M059J (cell line): ENCODE results near the gene CUL4A. TPM values are rescaled to one million over a fixed set of nuclear protein-coding genes. Genes with fewer than 3 reads are reported as not detected.
A peak's percentile ranks its signal among the peaks of the same experiment; 100 is the strongest.

Experiments used
- DNase-seq: peaks from one replicate; pipeline ENCODE4 v3.0.0-alpha.2; 2012; ENCODE audit warnings: low read depth
- total RNA-seq: library from RNA; depleted of rRNA; stranded (reverse); fragments of >200 nt; shearing (Covaris generic); gene quantifications from 2 replicates; pipeline ENCODE4 v1.2.3, GENCODE V29; 2014

CUL4A gene
- total RNA-seq, 1 experiment from 2014 or later: 83.9 TPM

DNA sequence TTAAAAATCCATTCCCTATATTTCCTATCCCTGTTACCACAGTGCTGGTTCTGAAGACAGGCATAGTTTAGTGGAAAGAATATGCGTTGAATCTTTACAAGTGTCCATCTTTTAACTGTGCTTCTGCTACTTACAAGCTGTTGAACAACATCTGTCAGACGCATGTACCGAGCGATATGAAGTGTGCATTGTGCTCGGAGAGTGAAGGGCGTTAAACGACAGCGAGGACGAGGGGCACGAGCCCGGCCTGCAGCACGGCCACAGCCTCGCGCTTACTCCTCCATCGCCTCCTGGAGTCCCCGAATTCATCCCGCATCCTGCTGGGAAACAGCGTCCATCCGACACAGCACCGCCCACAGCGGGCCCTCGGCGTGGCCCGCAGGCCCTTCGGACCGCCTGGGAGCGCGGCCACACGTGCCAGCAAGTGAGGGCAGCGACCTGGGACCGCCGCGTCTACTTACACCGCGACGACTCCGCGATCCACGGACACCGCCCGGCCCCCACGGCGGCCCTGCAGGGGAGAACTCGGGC lies 1.5 kb upstream of the CUL4A start:
- peak; percentile 49 for DNase-seq

DNA sequence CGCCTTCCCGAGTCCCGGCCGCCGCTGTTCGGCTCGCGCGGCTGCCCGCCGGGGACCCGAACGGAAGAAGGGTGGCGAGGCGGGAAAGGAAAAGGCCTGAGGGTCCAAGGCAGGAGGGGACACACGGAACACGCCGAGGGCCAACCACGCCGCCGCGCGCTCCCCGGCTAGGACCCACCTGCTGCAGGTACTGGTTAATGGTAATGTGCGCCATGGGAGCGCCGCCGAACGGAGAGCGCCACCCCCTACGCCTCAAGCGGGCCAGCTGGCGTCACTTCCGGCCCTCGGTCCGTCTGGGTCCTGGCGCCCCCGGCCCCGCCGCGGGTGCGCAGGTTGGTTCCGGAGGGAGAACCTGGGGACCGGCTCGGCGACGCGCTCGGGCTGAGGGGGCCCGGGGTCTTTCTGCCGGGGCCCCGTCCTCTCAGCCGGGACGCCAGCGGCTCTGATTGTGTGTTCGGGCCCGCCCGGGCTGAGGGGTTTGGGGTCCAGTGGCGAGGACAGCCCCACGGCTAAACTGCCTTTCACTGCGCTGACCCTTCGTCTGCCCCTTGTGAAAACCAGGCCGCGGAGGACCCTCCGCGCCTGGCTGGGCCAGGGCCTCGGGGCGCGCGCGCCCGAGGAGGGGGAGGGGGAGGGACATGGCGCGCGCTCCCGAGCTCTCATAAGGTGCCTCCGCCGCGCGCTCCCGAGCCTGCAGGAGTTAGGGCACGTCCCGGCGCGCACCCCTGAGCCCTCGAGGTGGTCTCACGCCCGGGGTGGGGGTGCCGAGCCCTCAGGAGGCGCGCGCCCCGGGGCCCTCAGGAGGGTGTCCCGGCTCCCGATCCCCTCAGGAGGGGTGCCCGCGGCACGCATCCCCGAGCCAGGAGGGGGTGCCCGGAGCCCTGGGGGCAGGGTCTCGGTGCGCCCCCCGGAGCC lies 735 bp upstream of the CUL4A start, which contains the start of gene PCID2:
TSS of gene PCID2 (minus strand) at position 249 of the 915 bp plus-strand sequence. CDS start at position 214, 35 bp downstream.
- peak; percentile 78 for DNase-seq

DNA sequence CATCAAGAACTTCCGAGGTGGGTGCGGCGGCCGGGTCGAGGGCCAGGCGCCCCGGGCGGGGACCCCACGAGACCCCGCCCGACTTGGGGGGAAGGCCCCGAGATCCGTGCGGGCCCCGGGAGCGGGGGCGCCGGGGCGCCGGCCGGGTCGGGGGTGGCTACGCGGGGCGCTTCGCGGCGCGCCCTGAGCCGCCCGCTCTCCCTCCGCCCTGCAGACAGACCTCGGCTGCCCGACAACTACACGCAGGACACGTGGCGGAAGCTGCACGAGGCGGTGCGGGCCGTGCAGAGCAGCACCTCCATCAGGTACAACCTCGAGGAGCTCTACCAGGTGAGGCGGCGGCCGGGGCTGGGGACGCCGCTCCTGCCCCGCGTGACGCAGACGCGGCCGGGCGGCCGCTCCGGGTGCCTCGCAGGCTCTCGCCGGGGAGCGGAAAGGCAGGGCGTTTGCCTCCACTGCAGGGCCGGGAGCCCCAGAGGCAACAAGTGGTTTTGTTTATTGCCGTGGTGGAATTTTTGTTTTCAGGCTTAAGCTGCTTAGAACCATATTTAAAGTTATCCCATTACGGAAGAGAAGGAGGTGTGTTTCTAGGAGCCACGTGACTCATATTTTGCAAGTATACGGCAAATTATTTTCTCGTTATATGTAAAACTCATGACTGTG lies 477 bp downstream of the CUL4A start:
- peak; percentile 59 for DNase-seq

DNA sequence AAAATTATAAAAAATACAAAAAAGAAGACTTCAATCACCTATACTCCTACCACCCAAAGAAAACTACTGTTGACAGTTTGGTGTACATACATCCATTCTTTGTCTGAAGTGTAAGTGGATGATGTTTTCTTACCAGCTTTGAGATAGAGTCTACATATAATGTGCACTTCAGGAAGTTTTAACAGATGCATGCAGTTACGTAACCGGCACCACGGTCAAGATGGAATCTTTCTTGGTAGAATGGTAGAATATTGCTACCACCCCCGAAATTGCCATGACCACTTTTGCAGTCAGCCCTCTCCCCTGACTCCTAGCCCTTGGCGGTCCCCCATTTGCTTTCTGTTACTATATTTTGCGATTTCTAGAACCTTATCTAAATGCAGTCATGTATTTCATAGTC lies 1.4 kb downstream of the CUL4A start:
- DNase-seq: no peak

DNA sequence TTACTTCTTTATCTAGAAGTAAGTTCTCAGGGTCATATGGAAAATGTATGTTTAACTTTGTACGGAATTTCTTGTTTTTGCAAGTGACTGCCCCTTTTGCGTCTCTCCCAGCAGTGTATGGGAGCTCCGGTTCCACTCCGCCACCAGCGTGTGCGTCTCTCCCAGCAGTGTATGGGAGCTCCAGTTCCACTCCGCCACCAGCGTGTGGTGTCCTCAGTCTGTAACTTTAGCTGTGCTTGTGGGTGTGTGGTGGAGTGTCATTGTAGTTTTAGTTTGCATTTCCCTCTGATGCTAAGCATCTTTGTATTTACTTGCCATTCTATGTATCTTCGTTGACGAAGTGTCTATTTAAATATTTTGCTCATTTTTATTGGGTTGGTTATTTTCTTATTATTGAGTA lies 2.4 kb downstream of the CUL4A start:
- DNase-seq: no peak

DNA sequence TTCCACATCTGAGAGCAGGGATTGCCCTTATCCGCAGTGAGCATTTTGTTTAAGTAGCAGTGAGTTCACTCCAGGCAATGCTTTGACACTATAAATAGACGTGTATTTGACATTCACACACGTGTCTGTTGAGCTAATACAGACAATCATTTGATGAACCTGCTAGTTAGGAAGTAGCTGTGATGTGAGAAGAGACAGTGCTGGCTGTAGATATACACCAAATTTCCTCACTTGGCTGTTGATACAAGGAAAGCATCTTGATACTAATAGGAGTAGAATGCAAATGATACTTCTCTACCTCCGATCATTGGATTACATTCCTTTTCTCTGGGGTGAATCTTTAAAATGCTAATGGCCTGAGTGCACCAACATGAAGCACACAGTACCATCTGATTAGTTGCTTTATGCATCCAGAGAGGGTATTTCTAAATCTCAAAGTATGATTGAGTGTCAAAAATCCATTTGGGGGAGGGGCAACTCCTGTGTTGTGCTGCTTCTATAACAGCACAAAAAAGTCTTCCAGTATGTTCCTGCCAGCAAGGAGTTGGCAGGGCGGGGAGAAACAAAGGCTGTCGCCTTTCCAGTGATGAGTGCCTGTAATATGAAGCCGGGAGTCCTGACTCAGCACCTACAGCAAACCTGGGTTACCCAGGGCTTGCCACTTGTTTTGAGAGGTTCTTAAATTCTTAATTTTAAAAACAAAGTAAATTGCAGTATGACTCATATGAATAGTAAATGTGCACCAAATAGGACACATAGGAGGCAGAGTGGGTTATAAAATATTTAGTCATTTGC lies 7.0 kb downstream of the CUL4A start:
- peak; percentile 91 for DNase-seq

DNA sequence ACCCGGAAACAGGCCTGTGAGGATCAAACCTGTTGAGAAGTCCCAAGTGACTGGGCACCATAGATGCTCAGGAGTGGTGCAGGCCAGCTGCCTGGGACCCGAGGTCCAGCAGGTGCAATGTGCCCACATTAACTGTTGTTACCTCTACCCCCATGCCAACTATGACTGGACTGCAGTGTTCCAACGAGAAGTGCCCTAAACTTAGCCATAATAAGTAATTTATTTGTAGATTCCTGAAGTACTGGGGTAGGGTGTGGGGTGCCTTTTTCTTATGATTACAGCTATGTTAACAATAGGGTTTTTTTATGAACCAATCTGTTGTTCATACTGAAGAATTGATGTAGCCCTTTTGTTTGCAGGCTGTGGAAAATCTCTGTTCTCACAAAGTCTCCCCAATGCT lies 9.2 kb downstream of the CUL4A start:
- no peak for DNase-seq

DNA sequence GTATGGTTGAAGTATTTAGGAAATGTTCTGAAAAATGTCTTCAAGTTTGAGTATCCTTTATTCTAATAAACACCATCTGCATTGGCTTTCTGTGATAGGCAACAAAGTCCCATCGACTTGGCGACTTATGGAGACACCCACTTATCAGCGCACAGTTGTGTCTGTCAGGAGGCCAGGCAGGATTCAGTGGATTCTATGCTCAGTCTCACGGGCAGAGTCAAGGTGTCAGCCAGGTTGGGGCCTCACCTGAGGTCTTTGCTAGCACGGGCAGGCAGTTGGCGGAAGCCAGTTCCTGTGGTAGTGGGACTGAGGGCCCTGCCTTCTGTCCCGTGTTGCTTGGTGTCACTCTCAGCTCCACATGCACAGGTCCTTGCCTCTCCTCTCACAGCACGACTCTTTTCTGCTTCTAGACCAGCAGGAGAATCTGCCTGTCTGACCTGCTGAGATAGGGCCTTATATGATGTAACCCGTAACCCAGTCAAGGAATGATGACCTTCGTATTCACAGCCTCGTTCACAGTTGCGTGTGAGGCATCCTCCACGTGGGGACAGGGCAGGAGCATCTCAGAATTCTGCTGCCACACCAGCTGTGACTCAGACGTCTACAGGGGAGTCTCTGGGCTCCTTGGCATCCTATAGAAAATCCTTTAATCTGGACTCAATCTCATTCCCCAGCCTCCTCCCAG lies 10.0 kb downstream of the CUL4A start:
- DNase-seq: no peak

DNA sequence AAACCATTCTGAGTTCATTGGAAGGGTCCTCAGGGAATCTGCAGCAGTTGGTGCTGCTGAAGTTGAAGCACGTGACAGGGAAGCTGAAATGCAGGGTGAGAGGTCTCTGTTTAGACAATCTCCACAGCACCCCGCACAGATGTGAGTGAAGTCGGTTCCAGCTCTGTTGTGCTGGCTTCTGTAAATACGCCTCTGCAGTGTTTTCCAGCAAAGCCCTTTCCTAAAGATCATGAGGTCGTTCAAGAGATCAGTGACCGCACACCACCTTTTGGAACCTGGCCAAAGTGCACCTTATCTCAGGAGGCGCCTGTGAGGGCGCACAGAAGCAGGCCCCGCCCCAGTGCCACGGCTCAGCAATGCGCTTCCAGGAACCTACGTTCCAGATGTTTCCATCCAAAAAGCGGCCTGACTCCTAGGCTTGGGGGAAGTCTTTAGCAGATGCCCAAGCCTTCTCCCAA lies 10.8 kb downstream of the CUL4A start:
- DNase-seq: no peak

DNA sequence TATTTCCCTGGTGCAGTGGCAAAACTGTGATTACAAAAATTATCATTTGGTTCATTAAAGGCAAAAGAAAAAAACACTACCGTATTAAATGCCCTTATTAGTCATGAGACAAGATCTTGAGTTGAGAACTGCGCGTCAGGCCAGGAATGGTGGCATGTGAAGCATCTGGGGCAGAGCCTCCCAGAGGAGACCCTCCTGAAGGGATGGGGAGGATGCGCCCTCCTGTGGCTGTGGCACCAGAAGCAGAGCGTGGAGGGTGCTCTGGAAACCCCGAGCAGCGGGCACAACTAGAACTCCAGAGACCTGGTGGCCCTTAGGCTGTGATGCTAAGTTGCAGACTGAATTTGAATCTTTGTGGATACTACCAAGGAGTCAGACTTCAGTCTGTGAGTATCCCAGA lies 11.5 kb downstream of the CUL4A start:
- DNase-seq: peak; percentile 4

DNA sequence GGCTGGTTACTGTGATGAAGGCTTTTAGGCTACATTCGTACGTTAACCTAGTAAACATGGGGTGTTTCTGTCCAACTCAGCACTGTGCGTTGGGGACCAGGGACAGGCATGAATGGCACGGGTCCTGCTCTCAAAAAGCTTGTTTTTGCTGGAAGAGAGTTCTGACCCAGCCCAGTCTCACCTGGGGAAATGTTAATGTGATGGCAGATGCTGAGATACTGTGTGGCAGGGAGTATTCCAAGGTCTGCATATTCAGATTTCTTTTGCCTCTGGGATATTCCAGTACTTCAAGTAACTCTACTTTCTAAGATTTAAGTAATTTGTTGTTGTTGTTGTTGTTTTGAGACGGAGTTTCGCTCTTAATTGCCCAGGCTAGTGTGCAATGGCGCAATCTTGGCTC lies 13.7 kb downstream of the CUL4A start:
- no peak for DNase-seq

DNA sequence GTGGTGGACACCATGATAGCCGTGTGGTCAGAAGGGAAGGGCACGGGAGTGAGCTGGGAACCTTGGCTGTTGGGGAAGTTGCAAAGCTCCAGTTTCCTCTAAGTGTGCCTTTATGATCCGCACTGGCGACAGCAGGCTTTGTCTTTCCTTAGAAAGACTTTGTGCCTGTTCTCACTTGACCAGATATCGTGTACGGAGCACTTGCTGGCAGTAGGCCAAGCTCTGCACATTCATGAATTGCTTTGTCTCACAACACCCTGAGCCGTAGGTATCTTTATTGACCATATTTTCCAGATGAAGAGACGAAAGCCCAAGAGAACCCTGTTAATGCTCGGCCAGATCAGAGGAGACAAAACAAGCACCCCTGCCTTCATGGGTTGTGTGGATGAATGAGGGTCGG lies 15.1 kb downstream of the CUL4A start:
- no peak for DNase-seq

DNA sequence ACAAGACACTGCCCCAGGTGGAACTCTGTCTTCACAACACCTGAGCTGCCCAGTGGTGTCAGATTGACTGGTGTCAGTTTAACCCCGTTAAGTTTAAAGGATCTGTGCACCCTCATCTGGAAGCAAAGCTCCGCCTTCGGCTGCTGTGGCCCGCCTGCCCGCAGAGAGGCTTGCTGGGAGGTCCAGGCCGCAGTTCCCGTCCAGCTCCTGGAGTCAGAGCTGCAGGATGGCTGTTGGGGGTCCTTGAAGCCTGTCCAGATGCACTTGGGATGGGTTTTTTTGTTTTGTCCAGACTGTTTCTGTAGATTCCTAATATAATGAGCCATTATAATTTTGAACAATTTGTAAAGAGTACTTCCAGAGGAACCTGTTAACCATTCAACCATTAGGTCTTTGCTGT lies 16.1 kb downstream of the CUL4A start:
- no peak for DNase-seq

DNA sequence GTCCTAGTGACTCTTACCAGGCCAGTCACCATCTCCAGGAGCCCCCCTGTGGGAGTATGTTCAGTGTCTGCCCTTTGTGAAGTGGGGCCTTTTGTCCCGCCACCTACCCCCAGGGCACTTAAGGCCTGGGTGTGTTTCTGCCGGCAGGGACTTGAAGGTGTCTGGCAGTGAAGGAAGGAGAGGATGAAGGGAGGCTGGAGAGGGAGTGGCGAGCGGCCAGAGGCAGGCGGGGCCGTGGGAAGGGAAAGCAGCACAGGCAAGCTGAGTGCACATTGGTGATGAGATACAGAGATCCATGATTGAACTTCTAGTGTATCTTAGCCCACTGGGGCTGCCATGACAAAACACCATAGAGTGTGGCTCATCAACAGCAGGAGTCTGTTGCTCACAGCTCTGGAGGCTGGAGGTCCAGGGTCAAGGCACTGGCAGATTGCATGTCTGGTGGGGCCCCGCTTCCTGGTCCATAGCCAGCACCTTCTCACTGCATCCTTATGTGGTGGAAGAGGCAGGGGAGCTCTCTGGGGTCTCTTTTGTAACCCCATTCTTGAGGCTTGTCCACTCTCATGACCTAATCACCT lies 17.5 kb downstream of the CUL4A start:
- DNase-seq: no peak

DNA sequence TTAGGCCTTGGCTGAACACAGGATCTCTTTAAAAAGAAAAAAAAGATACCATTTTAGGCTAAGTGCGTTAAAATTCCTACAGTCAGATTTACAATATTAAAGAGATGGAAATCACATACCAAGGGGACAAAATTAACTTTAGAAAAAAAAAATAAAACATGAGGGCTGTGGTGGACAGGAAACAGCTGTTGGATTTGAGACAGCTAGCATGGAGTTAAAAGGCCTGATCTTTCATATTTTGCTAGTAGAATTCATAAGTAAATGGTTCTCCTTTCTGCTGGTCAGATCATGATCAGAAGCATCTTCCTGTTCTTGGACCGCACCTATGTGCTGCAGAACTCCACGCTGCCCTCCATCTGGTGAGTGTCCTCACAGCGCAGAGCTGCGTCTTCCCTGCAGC lies 19.7 kb downstream of the CUL4A start:
- DNase-seq: no peak

DNA sequence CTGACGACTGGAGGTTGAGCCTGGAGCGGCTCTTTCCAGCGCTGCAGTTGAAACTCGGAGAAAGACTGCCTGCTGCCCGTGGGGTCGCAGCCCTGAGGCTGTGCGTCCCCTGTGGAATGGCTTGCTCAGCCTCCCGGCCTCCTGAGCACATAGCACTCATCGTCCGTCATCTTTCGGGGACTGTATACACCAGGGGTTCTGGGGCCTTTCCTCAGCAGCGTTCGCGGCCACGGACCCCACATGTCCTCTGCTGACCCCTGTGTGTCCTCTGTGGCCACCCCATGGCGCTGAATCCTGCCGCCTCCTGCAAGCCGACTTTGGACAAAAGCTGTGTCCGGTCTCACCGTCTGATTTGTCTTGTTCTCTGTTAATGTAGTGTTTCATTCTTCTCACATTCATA lies 20.4 kb downstream of the CUL4A start:
- no peak for DNase-seq

DNA sequence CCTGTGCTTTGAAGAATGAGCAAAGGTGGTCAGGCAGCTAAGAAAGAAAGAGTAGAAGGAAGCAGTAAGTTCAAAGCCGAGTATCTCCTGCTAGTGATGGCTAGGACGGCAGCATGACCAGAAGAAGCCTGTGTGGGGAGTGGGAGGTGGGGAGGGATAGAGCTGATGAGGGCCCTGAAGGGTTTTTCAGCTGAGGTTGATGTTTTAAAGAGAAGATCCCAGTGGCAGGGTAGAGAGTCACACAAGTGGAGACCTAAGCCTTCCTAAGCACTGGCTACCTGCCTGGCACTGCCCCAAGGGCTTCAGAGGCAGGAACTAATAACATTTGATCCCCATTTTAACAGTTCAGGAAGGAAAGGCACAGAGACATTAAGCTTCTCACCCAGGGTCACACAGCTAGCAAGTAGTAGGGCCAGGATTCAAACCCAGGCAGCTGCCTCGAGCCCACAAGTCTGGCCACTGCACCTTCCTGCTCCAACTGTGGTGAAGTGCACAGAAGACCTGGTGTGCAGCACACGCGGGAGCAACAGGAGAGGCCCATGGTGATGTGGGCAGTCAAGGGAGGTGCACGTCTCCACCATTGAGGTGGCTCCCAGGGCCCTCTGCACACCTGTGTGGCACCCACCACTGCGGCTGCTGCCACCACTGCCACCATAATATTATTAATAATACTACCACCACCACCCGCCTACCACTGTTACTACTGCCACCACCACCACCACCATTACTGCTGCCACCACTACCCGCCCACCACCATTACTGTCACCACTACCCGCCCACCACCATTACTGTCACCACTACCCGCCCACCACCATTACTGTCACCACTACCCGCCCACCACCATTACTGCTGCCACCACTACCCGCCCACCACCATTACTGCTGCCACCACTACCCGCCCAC lies 22.1 kb downstream of the CUL4A start:
- DNase-seq: no peak

DNA sequence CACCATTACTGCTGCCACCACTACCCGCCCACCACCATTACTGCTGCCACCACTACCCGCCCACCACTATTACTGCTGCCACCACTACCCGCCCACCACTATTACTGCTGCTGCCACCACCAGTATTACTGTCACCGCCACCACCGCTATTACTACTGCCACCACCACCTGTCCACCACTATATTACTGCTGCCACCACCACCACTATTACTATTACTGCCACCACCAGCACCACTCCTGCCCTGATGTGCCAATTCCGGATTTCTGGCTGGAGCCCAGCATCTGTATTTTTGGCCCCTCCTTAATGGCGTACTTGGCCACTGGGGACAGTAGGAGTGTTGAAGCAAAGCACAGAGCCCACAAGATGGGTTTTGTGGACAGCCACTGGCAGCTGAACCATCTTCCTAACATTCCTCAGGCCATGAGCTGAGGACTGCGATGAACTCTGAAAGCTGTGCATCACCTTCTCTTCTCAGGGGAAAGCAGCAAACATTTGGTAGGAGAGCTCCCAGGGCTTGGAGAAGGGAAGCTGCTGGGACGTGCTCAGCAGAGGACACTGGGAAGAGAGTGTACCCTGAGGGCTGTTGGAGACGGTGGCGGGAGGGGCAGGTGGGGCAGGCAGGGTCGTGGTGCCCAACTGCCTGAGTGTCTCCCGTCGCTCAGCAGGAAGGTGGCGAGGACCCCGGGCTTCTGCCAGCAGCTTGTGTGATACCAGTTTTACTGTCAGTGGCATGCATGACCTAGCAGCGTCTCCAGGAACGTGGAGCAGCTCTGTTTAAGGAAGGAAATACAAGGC lies 23.0 kb downstream of the CUL4A start:
- no peak for DNase-seq

DNA sequence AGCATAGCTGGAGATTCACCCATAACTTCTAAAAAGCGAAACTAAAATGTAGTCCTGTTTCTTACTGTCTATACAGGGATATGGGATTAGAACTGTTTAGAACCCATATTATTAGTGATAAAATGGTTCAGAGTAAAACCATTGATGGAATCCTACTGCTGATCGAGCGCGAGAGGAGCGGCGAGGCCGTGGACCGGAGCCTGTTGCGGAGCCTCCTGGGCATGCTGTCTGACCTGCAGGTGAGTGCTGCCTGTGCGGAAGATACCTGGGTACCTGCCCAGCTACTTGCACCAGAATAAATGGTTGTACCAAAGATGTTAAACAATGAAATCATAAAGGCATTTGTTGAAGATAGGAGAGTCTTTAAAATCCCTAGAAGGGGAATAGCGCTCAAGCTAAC lies 23.7 kb downstream of the CUL4A start:
- no peak for DNase-seq
